OCI-LY3 (cell line): ENCODE results near the gene CPXM1.

Experiments
- H2AFZ ChIP-seq: fragments of 200-600, 300-600 bp; shearing (Covaris generic); 2 replicates; pipeline ENCODE4 v1.6.0; 2014; ENCODE audit warnings: antibody characterized with exemption, low read depth, low read length
- H3K27ac ChIP-seq: fragments of 200-600, 300-600 bp; sonication (generic); 2 replicates; pipeline ENCODE4 v1.5.1; 2014; ENCODE audit warnings: mild to moderate bottlenecking, low read length, moderate library complexity, mixed read lengths
- H3K27me3 ChIP-seq: fragments of 200-600, 300-600 bp; sonication (generic); 2 replicates; pipeline ENCODE4 v1.6.1; 2014; ENCODE audit warnings: low read depth, low read length, mixed read lengths
- H3K36me3 ChIP-seq: fragments of 200-600, 300-600 bp; sonication (generic); replicated peaks from 2 replicates; pipeline ENCODE3; 2014; ENCODE audit warnings: low read depth, low read length, mixed read lengths
- H3K4me1 ChIP-seq: fragments of 300-600, 200-600 bp; sonication (generic); 2 replicates; pipeline ENCODE4 v1.6.1; 2014; ENCODE audit warnings: low read length, mixed read lengths
- H3K4me2 ChIP-seq: fragments of 200-600, 300-600 bp; sonication (generic); 2 replicates; pipeline ENCODE4 v1.6.1; 2014; ENCODE audit warnings: low read length, mixed read lengths
- H3K4me3 ChIP-seq: fragments of 300-600, 200-600 bp; sonication (generic); 2 replicates; pipeline ENCODE4 v1.5.1; 2014; ENCODE audit warnings: antibody characterized with exemption, mild to moderate bottlenecking, low read length, moderate library complexity
- H3K79me2 ChIP-seq: fragments of 300-600, 200-600 bp; shearing (Covaris generic); 2 replicates; pipeline ENCODE4 v1.6.1; 2014; ENCODE audit warnings: mild to moderate bottlenecking, low read length, mixed read lengths
- H3K9ac ChIP-seq: fragments of 300-600, 200-600 bp; shearing (Covaris generic); 2 replicates; pipeline ENCODE4 v1.6.0; 2014; ENCODE audit warnings: mild to moderate bottlenecking, low read length, moderate library complexity
- H3K9me3 ChIP-seq: fragments of 200-600, 300-600 bp; shearing (Covaris generic); 2 replicates; pipeline ENCODE4 v1.6.1; 2014; ENCODE audit warnings: low read length, mixed read lengths; ENCODE audit not compliant: insufficient read depth
- H4K20me1 ChIP-seq: fragments of 200-600, 300-600 bp; sonication (generic); 2 replicates; pipeline ENCODE4 v1.6.1; 2016; ENCODE audit warnings: low read length, mixed read lengths; ENCODE audit not compliant: insufficient read depth
- EZH2phosphoT487 ChIP-seq: fragments of 200-600 bp; shearing (Covaris generic); IDR thresholded peaks from 2 replicates; pipeline ENCODE4 v1.6.1; 2018; ENCODE audit warnings: antibody characterized with exemption, mixed run types, low read depth
- TF ChIP-seq, protein P1 (sequence below): fragments of 200-600, 300-600 bp; sonication (generic); IDR thresholded peaks from 2 replicates; pipeline ENCODE4 v1.5.1; 2014; ENCODE audit warnings: antibody characterized with exemption, low read length, low read depth

CPXM1 gene

GRCh38 chr20:2798814-2799213, 1.6 kb downstream of the CPXM1 start:
- H3K79me2 ChIP-seq, result no peaks in the 10 kb centered on the region
- no peaks in the 10 kb centered on the region for H3K9me3 ChIP-seq
- peak overlapping the region; percentile 90 for H3K4me2 ChIP-seq
- H3K9ac ChIP-seq, result peak overlapping the region; percentile 68
- H3K27ac ChIP-seq, result 0 out of 2 replicates have a peak overlapping the region, but pooled peaks have one; percentile 24
- peak overlapping the region; percentile 82 for H3K4me3 ChIP-seq
- H2AFZ ChIP-seq, result peak overlapping the region; percentile 92; the same call in 1 of the 2 replicates
- peaks cover 27% of the 10 kb centered on the region for H3K4me1 ChIP-seq
- H3K27me3 ChIP-seq, result peaks cover 16% of the 10 kb centered on the region
- H4K20me1 ChIP-seq, result no peaks in the 10 kb centered on the region
- no peaks in the 10 kb centered on the region for H3K36me3 ChIP-seq
- TF ChIP-seq, protein P1, sequence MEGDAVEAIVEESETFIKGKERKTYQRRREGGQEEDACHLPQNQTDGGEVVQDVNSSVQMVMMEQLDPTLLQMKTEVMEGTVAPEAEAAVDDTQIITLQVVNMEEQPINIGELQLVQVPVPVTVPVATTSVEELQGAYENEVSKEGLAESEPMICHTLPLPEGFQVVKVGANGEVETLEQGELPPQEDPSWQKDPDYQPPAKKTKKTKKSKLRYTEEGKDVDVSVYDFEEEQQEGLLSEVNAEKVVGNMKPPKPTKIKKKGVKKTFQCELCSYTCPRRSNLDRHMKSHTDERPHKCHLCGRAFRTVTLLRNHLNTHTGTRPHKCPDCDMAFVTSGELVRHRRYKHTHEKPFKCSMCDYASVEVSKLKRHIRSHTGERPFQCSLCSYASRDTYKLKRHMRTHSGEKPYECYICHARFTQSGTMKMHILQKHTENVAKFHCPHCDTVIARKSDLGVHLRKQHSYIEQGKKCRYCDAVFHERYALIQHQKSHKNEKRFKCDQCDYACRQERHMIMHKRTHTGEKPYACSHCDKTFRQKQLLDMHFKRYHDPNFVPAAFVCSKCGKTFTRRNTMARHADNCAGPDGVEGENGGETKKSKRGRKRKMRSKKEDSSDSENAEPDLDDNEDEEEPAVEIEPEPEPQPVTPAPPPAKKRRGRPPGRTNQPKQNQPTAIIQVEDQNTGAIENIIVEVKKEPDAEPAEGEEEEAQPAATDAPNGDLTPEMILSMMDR, result no peak
- TF ChIP-seq EZH2phosphoT487, result no peak

DNA sequence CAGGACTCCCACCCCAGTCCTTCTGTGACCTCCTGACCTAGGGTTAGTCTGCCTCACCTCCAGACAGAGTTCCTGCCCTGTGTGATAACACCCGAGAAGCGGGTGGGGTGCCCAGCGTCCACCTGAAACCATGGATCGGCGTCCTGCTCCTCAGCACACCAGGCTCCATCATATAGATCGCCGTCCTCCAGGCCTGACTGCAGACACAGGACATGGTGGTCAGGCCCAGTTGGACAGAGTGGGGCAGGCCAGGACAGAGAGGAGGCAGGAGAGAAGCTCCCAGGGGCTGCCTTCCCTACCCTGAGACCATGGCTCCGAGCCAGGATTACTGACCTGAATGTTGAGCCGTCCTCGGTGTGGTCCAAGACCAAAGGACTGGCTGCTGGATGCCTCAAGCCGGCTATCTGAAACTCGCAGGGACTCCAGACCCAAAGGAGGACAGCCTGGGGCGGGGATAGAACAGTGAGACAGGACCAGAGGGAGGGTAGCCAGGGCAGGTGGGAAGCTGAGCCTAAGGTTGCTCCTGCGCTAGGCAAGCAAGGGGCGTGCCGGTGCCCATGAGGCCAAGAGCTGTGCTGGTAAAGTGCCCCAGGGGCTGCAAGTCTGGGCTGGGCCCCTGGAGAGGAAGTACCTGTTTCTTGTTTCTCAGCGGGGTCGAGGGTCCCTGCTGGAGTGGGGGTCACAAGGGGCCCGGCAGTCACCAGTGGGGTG, 2.2 kb downstream of the CPXM1 start:
- Histone ChIP-seq H3K4me1 (peaks cover 27% of the 10 kb centered on the region), H3K27me3 (peaks cover 20% of the 10 kb centered on the region), H3K4me3 (0 out of 2 replicates have a peak overlapping the region, but pooled peaks have one; percentile 82), H3K79me2 (no peaks in the 10 kb centered on the region), H3K36me3 (no peaks in the 10 kb centered on the region), H2AFZ (no peak overlapping the region), H3K27ac (no peak overlapping the region), H3K9me3 (no peaks in the 10 kb centered on the region), H4K20me1 (no peaks in the 10 kb centered on the region), H3K9ac (no peak overlapping the region; the same call in 1 of the 2 replicates), H3K4me2 (peak overlapping the region; percentile 90)
- TF ChIP-seq EZH2phosphoT487, result no peak
- TF ChIP-seq, protein P1, result no peak

DNA sequence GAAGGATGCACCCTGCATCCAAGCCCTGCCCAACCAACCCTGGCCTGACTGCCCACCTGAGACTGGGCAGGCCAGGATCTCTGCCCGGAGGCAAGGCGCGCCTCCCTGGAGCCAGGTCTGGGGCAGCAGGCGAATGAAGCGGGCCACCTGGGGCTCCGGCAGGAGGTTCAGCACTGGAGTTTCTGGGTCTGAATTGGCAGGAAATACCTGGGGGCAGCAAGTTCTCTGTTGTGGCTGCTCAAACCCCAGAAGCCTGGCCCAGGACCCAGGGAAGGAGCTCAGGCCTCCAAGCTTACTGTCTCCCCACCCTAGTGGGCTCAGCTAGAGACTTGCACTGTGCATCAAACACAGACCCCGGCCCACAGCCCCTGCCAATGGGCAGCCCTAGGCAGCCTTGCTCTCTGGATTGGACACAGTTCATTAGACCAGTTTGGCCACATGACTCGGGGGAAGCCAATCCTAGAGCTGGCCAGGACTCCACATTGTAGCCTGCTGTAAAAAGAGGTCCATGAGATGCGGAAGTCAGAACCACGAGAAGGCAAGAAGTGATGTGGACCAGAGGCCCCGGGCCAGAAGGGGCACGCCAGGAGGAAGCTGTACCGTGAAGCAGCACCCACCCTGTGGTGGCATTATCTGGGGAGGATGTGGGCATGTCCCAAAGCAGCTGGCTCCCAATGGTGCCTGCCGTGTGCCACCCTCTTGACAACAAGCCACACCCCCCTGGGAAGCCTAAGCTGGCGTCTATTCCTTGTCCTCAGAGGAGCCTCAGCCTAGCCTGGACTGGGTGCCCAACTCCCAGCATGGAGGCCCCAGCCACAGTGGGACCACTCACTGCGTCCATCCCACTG, 3.1 kb downstream of the CPXM1 start:
- H2AFZ ChIP-seq, result 0 out of 2 replicates have a peak overlapping the region, but pooled peaks have one; percentile 25

More for the DNA sequence above, 3.1 kb downstream of the CPXM1 start:
- TF ChIP-seq, protein P1, result no peak
- TF ChIP-seq EZH2phosphoT487, result no peak
- Histone ChIP-seq H3K36me3 (no peaks in the 10 kb centered on the region), H3K9me3 (no peaks in the 10 kb centered on the region), H3K27ac (no peak overlapping the region), H3K9ac (no peak overlapping the region), H3K79me2 (no peaks in the 10 kb centered on the region), H3K4me3 (no peak overlapping the region), H3K27me3 (peaks cover 21% of the 10 kb centered on the region), H3K4me1 (peaks cover 27% of the 10 kb centered on the region), H3K4me2 (no peak overlapping the region), H4K20me1 (no peaks in the 10 kb centered on the region)
